Fibroblast of gingiva (primary cell): ENCODE data around the gene JAG2.

Experiments
- DNase-seq: peaks from one replicate; pipeline ENCODE4 v3.0.0-alpha.2; 2011; ENCODE audit warnings: low read depth

Gene JAG2

DNA sequence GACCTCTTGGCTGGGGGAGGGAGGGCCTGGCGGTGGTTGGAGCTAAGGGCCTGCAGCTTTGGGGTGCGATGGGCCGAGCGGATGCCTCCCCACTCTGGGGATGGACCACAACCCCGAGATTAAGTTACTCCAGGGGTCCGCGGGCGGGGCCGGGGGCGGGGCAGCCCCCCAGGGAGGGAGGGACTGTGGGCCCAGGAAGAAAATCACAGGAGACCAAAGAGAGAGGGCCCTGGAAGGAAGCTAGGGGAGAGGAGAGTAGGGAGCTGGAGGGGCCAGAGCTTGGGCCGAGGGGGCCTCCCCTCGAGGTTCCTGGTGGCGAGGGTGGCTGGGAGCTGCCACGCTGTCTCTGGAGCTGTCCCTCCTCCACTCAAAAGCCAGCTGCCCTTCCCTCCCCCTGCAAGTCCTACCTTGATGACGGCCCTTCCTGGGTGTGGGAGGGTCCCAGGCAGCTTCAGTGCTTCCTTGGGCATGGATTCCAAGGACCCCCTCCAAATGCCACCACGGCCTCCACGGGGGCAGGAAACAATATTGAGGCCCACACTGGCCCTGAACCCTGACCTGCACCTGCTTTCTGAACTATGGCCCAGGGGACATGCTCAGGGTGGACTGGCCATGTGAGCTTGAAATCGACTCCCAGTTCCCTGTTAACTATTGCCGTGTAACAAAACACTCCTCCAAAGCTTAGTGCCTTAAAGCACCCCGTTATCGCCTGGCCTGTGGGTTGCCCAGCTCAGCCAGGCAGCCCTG is 13.1 kb upstream of the JAG2 start:
- DNase-seq: no peak

DNA sequence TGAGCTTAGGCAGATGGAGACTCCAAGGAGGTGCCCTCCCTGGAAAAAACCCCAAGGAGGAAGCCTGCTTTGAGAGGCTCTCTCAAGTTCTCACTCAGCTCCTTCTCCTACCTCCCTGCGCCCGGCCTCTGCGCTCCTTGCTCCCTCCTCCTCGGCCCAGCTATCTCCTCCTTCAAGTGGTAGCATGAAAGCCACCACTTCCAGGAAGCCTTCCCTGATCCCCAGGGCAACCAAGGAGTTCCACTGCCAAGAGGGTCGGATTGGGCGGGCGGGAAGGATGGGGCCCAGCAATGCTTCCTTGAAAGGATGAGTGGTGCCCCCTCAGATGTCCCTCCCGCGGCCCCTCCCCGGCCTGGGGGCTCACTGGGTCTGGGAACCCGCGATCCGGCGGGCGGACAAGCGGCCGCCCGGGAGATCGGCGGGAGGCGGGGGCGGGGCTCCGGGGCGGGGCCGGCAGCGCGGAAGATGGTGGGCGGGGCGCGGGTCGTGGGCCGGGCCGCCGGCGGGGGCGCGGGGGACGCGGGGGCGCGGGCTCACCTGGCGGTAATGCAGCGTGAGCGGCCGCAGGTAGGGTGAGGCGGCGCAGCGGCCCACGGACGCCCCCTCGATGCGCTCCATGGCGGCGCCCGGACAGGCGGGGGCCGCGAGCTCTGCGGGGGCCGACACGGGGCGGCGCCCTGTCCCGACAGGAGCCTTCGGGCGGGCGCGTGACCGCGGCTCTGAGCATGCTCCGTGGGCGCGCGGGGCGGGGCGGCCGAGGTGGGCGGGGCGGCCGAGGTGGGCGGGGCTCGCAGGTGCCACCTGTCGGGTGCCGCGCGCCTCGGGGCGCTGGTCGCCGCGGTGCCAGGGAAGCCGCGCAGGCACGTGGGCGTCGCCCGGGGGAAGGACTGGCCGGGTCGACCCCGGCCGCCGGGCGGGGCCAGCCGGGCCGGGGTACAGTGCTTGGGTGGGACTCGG is 12.3 kb upstream of the JAG2 start, which contains the start of gene NUDT14:
TSS of gene NUDT14 (minus strand) at position 721 of the 957 bp plus-strand sequence. CDS start at position 618, 103 bp downstream.
- DNase-seq: peak; percentile 16

DNA sequence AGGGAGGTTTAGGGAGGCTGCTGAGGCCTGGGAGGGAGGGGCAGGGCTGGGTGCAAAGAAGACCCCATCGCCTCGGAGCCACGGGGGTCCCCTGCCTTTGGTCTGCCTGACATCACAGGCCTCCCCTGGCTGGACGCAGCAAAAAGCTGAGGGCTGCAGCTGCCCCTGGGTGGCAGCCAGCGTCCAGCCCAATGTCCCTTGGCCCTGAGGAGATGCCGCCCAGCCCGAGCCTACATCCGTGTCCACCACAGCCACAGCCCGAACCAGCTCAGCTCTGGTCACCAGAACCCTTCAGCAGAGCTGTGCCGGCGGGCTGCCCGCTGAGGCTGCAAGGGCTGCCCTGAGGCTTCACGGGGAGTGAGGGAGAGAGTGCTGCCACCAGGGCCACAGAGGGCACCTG is 10.6 kb upstream of the JAG2 start:
- no peak for DNase-seq

DNA sequence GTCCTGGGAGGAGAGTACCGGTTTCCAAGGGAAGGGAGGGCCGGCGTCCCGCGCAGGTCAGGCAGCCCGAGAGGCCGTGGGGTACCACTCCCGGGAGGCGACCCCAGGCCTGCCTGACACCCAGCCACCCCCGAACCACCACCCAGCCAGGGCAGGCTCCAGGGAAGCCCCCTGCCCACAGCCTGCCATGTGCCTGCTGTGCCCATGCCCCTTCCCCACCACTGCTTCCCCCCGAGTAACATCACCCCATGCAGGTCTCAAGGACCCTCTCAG is 10.2 kb upstream of the JAG2 start:
- DNase-seq: no peak

DNA sequence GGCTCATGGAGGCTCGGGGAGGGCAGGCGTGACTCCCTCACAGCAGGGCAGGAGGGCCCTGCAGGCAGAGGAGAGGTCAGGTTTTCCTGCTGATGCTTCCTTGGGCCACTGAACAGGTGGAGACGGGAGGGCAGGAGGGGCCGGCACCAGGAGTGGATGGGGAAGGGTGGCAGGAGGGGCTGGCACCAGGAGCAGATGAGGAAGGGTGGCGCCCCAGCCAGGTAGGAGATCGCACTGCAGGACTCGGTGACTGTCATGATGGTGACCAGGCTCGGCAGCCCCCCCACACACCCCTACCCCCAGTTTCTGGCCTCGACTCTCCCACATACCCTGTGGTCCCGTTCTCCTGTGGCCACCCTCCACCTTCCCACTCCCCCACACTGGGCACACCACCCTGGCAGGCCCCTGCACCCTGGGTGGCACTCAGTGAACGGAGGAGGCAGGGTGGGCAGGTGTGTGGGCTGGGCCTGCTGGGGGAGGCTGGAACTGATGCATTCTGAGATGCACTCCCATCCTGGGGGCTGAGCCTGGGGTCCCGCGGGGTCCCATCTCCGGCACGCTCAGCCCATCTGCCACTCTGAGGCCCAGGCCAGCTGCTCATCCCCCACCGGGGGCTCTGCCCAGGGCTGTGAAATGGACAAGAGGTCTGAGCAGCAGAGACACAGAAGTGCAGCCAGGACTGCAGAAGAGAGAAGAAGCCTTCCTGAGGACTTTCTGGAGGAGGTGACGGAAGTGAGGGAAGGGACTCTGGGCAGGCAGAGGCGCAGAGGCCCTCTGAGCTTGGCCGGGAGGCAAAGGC is 9.7 kb upstream of the JAG2 start:
- DNase-seq: no peak

DNA sequence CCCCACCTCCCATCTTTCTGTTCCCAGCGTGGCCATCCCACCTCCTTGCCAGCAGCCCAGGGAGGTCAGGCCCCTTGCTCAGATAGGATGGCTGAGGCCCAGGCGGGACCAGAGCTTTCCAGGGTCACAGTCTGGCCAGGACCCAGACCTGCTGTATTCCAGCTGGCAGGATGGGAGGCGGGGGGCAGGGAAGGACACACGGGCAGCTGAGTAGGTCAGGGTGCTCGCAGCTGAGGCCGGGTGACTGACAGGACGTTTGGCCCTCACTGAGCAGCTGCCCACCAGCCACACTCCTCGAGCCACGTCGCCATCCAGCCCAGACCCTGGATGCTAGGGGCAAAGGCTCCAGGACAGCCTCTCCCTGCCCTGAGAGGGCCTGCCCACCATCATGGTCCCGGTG is 8.5 kb upstream of the JAG2 start:
- DNase-seq: no peak

DNA sequence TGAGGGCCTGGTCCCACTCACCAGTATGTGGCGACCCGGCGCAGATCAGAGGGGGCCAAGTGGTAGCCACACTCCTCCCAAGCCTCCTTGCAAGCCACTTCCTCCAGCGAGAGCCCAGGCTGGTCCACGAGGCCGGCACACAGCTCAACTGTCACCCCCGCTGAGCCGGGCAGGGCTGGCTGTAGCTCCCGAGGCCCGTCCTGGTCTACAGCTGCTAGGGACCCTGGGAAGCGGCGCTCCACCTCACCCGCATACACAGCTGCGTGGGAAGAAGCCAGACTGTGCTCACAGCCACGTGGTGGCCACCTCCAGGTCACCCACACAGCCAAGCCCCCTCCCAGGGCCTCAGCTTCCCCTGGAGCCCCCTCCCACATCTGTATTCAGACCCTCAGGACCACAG is 7.9 kb upstream of the JAG2 start:
- no peak for DNase-seq

DNA sequence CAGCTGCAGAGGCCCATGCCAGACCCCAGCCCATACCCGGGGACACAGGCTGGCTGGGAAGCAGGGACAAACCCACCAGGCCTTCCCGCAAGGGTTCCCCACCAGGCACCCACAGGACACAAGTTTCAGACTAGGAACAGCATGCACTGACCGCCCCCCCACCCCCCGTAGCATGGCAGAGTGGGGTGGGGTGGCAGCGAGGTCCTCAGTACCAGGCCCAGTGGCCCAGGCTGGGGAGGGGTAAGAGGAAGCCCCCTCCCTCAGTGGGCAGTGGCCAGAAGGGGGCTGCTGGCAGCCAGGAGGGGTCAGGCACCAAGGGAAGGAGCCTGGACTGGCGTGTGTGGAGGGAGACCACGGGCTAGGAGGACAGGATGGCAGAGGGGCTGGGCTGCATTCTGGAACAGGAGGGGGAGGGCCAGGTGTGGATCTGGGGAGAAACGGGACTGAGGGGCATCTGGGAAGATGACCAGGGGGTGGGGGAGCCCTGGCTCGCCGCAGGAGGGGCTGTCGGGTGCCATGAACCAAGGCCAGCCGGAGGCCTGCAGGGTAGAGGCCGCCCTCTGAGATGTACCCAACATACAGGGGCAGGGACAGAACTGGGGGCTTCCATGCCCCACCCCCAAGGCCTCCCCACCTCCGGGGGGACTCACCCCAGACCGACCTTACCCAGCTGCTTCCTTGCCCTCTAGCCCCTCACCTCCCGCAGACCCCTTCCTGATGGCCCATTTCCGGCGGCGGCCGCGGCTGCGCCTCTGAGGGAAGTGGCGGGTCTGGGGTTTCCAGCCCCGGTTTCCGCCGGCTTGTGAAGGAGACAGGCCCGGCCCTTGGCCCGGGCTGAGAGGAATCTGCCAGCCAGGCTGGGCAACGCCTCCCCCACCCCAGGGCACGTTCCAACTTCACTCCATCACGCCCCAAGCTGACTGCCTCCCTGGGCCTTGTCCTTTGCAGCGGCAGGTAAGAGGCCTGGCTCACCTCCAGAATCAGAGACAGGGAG is 5.6 kb upstream of the JAG2 start:
- DNase-seq: no peak

DNA sequence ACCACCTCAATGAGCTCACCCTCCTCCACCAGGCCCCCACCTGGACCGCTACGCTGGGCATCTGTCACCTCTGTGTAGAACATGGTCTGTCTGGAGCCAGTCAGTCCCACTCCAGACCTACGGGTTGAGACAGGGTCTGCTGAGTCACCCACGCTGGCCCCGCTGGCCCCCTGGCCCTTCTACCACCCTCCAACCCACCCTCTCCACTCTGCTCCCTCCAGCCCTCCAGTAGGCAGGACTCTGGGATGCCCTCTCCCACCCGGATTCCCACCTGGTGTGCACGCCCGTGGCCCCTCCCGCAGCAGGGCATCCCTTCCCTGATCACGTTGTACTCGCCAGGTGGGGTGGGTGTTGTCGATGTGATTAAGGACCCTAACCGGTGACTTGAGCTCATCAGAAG is 4.6 kb upstream of the JAG2 start:
- DNase-seq: no peak

DNA sequence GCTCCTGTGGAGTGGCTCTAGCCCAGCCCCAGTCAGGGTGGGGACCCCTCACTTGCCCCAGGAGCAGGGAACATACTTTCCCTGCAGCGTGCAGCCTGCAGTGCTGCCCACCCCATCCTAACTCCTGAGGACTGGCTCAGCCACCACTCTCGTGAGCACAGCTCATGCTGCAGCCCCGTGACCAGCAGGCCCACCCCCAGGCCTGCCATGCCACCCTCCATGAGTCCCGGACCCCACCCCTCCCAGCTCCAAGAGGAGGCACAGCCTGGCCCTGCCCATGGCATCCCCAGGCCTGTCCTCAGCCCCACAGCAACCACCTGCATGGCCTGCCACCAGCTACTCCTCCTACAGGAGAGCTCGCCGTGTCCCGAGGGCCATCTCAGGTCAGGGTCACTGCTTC is 3.9 kb upstream of the JAG2 start:
- no peak for DNase-seq

DNA sequence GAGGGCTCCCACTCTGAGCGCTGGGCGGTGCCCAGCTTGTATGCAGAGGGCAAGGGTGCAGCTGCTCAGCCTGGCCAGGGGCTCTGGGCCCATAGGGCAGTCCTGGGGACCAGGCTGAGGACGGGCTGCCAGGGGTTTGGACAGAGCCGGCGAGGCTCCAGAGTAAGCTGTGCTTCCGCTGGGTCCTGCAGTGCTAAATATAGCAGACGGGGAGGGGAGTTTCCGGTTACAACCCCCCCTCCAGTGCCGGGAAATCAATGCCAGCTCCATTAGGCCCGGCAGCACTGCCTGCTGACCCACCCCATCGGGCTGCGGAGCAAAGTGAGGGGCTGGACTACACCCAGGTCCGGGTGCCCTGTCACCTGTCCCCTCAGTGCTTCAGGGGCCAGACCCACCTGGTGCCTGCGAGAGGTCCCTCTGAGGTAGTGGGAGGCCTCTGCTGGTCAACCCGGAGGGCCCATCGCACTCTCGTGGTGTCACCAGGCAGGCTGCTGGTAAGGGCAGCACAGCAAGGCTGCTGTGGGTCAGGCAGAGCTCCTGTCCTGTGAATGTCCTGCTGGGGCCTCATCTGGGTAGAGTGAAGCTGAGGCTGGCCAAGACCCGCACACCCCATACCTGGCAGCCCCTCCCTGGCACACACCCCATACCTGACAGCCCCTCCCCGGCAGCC is 2.6 kb upstream of the JAG2 start:
- DNase-seq: no peak

DNA sequence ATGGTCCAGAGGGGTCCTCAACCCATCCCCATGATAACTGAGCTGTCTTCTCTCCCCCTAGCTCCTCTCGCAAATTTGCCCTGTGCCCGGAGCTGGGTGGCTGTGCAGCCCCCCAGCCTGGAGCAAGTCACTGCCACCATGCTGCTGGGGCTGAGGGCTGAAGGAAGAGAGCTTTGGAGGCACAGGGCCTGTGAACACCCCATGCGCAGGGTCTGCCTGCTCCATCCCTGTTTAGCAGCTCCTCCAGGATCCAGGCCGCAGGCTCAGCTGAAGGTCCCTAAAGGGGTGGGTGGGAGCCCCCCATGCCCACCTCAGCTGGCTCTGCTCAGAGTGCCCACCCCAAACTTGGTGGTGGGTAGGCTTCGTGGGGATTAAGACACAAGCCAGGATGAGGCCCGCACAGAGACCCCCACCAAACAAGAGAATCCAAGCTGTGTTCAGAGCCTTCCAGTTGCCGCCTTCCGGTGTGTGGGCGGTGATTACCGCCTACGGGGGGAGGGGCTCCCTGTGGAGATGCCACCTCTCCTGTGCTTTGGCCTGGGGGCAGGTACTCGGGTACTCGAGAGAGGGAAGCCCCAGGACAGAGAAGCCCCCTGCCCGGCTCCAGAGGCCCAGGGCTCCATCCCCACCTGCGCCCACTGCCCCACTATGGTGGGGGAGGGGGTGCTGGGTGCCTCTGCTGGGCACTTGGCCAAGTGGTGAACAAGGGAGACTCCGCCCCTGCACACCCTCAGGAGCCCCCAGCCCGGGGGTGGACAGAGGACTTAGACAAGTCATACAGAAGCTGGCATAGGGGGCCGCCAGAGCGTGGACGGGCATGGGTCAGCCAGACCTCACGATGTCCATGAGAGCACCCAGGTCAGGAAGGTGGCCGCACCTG is 1.4 kb upstream of the JAG2 start:
- no peak for DNase-seq

DNA sequence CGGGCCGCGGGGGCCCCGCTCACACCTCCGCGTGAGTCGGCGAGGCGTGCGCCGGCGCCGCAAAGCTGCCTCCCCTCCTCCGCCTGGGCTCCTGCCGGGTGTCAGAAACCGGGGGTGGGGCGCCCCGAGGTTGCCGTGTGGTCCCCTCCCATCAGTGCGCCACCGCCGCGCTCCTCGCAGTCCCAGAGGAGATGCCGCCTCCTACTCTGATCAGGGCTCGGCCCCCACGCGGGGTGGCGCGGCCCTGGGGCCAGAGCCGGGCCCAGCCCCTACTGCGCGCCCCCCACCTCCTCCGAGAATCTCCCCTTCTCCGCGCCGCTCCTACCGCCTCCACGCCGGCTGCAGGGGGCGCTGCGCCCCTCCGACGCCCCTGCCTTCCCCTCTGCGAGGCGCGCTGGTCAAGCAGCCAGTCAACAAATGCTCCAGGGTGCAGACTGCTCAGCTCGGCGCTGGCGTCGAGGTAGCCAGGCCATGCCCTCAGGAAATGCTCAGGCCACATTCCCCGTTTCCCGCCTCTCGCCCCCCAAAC is 467 bp upstream of the JAG2 start:
- no peak for DNase-seq

DNA sequence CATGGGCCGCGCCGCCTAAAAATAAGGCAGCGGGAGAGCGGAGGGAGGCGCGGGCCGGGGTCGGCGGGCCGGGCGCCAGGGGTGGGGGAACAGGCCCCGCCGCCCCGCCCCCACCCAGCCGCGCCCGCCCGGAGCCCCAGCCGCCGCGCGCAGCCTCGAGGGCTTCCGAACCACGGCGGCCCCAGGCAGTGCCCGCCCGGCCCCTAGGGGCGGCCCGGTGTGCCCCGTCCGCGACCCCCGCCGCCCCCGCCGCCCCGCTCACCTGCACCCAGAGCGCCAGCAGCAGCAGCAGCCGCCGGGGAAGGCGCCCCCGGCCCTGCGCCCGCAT is 519 bp downstream of the JAG2 start:
- no peak for DNase-seq

DNA sequence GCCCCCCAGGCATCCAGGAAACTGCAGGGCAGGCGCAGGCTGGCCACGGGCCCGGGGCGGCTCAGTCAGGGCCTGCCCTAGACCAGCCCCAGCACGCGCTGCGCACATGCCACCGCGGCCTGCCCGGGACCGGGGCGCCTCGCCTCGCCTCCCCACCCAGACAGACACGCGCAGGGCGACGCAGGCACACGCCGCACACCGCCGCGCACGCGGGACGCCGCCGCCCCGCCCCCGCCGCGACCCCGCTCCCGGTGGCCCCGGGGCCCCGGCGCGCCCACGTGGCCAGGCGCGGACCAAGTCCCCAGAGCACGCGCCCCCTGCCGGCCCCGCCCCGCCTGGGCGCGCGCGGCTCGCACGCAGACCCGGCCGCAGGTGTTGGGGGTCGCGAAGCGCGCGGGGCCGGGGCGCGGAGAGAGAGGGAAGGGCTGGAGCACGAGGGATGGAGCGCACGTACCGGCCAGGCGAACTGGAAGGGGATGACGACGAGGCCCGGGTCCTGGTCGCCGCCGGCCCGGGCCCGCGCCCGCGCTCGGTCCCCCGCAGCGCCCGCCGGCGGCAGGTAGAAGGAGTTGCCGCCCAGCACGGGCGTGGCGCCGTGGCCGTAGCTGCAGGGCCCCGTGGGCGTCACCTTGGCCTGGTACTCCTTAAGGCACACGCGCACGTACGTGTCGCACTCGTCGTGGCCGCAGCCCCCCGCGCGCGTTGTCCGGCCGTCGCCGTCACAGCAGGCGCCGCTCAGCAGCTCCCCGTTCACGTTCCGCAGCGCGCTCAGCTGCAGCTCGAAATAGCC is 1.1 kb downstream of the JAG2 start:
- DNase-seq: no peak

DNA sequence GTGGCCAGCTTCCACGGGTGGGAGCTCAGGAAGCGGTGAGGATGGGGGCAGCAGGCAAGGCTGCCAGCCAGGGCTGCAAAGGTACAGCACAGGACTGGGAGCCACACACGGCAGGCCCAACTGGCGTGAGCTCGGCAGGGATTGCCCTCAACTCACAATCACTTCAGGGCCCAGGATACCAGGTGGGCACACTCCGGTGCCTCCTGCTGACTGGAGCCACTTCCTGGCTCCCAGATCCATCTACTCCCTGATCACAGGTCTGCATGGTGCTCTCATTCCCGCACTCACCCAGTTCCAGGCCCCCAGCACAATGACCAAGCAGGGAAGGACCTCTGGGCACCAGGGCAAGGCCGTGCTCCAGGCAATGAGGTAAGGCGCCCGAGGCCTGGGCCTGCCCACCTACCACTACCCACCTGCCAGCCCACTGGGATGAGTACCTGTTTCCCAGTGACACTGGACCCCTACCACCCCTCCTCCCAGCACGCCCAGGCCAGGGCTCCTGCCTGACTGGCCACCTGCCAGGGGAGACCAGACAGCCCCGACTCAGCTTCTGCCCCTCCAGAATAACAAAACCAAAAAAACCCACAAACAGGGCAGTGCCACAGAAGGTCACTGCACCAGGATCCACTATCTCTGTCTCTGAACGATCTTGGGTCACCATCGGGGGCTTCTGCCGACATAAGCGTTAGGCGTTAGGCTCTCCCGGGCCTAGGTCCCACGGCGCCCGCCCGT is 1.8 kb downstream of the JAG2 start:
- DNase-seq: no peak

DNA sequence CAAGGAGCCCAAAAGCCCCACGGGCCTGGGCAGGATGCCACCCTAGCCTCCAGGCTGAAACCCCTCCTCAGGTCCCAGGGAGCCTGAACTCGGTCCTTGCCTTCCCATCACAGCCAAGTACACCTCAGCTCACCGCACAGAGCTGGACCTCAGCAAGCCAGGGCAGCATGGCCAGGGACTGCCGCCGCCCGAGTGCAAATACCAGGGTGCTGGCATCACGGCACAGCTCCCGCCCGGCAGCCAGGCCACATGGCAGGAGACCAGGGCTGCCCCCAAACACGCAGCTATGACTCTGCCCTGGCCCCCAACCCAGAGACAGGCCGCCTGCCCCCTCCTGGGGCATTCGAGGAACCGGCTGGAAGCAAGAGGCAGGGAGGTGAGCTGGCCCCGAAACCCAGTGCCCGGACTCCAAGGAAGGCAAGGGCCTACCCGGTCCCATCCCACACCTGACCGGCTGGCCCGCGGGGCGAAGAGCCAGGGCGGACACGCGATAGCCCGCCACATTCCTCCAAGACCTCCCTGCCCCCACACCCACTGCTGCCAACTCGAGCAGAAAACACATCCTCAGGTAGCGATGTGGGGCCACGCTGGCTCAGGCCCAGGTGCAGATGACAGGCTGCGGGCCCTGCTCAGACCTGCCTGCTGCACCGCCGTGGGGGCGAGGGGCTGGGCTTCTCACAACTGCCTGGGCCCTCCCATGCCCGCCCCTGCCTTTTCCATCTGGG is 2.7 kb downstream of the JAG2 start:
- DNase-seq: no peak
